Glomerular endothelial cell (primary cell): ENCODE data around the gene DLG1. TPM values are rescaled to one million over a fixed set of nuclear protein-coding genes. Genes with fewer than 3 reads are reported as not detected.
"Not testable (repeated sequence)": the region's sequence is repeated elsewhere in the genome, so short reads cannot be mapped to it uniquely, and the experiment has no call there.

Experiments
- DNase-seq: peaks from one replicate; pipeline ENCODE4 v3.0.0-alpha.2; 2011; ENCODE audit warnings: low read depth, low spot score; ENCODE audit errors: extremely low read depth
- total RNA-seq: library from RNA; depleted of rRNA; stranded (reverse); fragments of >200 nt; gene quantifications from 2 replicates; pipeline ENCODE4 v1.2.3, GENCODE V29; 2015

DLG1 gene
- total RNA-seq, 1 donor from 2014 or later = 105 TPM

- DNase-seq = no peak
These were observed 259.5 kb downstream of the DLG1 start for GRCh38 chr3:197038679-197039462.

- DNase-seq = no peak
These were observed 262.8 kb downstream of the DLG1 start for GRCh38 chr3:197035577-197035976.

GRCh38 chr3:197034778-197035177 is 263.6 kb downstream of the DLG1 start:
- DNase-seq = not testable (repeated sequence)

GRCh38 chr3:197033764-197034163 is 264.6 kb downstream of the DLG1 start:
- DNase-seq = not testable (repeated sequence)

- peak; percentile 86 for DNase-seq
These were observed 266.8 kb downstream of the DLG1 start for GRCh38 chr3:197031315-197032285.

- no peak for DNase-seq
These were observed 267.8 kb downstream of the DLG1 start for GRCh38 chr3:197030379-197031314.

GRCh38 chr3:197029511-197030167 is 268.8 kb downstream of the DLG1 start, which contains the start of gene MELTF:
Gene MELTF, minus strand, starts transcription at chr3:197029817. Its CDS starts 115 bp downstream, at chr3:197029702.
- no peak for DNase-seq

- no peak for DNase-seq
These were observed 269.5 kb downstream of the DLG1 start for GRCh38 chr3:197028728-197029510.

GRCh38 chr3:197027896-197028727 is 270.3 kb downstream of the DLG1 start:
- DNase-seq = no peak

GRCh38 chr3:197027151-197027895 is 271.1 kb downstream of the DLG1 start:
- DNase-seq = no peak

- DNase-seq = no peak
These were observed 271.9 kb downstream of the DLG1 start for GRCh38 chr3:197026481-197026866.

GRCh38 chr3:197025736-197026480 is 272.5 kb downstream of the DLG1 start:
- no peak for DNase-seq

- no peak for DNase-seq
These were observed 273.3 kb downstream of the DLG1 start for GRCh38 chr3:197024881-197025735.

- DNase-seq = no peak
These were observed 274.3 kb downstream of the DLG1 start for GRCh38 chr3:197023998-197024651.

- no peak for DNase-seq
These were observed 275.0 kb downstream of the DLG1 start for GRCh38 chr3:197023241-197023997.
